Stimulated activated CD8-positive, alpha-beta memory T cell treated with anti-CD3 and anti-CD28 coated beads, Interleukin-4, amount 100 ng/mL, for 48 hours (primary cell): Measurements from ENCODE around the gene MYADML2.

Experiments used
- DNase-seq: peaks from one replicate; pipeline ENCODE4 v3.0.0-alpha.2; 2020

MYADML2 gene

DNA sequence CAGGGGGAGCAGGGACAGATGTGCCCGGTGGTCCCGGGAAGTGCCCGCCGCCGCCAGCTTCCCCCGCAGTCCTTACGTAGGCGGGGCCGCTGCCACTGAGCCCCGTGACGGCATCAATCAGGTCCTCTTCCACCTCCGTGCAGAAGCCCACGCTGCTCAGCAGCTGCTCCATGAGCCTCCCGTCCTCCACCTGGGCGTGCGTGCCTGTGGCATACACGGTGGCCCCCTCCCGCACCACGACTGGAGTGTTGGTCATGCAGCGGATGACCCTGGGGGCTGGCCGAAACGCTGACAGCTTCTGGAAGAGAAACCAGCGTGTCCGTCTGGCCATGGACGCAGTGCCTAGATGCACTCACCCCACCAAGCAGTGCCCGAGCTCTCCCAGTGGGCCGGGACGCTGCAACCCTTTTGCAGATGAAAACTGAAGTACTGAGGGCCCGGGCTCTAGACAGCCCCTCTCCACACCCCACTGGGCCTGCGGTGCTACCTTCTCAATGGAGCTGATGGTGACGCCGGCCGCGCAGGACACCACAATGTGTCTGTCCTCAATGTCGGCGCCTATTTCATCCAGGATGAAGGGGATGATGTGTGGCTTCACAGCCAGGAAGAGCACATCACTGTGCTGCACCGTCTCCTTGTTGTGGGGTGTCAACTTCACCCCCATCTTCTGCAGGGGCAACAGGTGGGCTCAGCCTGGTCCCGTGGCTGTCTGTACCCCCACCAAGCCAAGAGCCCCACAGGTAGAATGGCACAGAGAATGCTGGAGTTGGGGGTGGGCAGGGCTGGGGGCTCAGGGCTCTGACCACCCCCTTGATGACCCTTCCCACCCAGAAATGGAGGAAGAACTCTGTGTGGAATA, 12.0 kb downstream of the MYADML2 start:
- DNase-seq, result no peak

DNA sequence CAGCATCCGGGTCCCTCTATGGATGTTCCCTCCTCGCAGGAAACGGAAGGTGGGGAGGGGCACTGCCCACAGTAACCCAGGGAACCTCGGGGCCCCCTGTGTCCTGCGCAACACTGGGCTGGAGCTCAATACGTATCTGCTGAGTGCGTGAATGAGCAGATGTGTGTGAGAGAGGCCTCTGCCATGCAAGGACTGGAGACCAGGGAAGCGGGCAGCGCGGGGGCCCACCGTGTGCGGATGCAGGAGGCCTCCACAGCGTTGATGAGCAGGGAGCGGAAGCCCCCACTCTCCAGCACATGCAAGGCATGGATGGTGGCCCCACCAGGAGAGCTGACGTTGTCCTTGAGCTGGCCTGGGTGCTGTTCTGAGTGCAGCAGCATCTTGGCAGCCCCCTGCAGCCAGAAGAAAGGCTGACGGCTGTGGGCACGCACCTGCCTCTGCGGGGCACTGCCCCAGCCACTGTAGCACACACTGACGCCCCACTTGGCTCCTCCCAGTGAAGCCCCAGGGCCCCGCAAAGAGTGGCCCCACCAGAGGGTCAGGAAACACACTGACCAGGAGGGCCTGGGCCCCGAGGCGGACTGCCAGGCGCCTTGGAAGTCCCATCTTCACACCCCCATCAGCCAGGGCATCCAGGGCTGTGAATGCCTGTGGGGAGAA, 12.8 kb downstream of the MYADML2 start:
- DNase-seq, result no peak

DNA sequence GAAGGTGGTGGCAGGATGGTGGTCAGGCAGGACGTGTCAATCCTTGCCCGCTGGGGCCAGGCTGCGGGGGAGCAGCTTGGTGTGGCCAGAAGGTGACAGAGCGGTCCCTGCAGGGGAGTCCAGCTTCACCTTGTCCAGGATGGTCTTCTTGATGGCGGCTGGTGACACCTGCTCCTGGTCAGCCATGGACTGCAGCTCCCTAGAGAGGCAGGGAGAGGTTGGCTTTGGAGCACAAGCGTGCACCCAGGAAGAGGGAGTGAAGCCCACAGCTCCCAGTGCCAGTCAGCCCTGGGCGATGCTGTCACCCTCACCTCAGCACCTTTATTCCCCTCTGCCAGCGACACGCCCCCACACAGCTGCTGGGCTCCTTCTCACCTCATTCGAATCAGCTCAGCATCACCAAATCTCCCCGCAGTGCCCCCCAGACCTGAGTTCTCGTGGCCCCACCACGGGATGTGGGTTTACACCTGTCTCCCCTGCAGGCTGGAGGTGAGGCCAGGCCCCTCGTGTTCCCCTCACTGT, 13.8 kb downstream of the MYADML2 start:
- no peak for DNase-seq

DNA sequence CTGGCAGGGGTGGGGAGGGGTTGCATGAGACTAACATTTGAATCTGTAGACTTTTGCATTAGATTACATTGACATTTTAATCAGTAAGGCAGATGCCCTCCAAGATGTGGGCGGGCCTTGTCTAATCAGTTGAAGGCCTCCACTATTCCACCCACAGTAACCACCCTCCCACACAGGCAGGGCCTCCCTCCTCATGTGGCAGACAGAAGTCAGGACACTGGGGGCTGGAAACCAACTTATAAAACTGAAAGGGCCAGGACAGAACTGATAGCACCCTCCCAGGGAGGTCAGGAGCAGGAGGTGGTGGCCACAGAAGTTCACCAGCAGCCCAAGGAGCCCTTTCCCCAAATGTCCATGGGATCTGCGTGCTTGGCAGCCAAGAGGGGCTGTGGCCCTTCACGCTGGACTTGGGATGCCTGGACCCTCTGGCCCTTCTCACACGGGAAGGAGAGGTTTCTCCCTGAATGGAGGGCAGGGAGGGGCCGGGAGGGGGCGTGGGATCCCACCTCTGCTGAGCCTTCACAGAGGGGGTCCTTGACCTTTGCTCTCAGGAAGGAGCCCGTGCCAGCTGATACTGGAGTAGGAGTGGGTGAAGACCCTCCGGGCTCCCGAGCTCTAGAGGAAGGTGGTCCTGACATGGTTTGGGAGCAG, 14.6 kb downstream of the MYADML2 start:
- DNase-seq, result no peak

DNA sequence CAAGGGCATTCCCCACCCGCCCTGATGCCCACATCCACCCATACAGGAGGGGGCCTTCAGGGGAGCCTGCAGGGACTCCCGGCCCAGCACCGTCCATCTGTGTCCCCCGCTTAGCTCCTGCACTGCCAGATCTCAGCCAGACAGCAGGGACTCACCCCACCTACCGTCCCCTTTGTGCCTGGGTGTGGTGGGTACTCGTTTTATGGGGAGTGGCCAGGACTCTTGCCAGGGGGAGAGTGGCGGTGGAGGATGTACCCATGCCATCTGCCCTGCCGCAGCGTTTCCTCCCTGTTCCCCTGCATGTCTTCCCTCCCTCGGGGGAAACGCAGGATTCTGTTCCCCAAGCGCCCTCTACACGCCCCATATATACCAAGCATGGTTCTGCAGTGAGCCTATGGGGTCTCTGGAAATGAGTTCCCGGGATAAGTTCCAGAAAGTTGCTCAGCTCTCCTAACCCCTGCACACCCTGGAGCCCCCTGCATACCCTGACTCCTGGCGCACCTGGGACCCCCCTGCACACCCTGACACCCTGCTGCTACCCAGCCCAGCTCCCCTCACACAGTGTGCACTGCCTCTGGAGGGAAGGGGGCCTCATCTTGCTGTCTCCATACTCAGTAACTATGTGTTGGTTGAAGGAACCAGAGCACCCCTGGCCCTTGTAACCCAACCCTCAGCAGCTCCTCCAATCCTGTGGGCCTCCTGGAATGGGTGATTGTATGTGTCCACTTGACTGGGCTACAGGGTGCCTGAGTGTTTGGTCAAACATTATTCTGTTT, 15.3 kb downstream of the MYADML2 start:
- DNase-seq, result no peak

DNA sequence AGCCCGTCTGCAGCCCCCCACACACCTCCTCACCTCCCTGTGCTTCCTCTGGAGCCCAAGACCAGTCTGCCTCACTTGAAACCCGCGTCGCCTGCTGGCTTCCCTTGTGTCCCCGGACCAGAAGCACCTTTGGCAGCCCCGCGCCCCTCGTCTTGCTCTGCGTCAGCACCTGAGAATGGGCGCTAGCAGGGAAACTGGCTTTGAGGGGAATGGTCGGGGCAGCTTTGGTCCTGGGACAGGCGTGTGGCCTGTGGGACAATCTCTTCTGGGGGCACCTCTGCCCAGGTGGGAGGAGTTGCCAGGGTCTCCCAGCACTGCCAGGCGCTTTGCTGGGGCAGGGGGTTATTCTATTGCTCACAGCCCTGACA, 15.9 kb downstream of the MYADML2 start:
- DNase-seq, result no peak

DNA sequence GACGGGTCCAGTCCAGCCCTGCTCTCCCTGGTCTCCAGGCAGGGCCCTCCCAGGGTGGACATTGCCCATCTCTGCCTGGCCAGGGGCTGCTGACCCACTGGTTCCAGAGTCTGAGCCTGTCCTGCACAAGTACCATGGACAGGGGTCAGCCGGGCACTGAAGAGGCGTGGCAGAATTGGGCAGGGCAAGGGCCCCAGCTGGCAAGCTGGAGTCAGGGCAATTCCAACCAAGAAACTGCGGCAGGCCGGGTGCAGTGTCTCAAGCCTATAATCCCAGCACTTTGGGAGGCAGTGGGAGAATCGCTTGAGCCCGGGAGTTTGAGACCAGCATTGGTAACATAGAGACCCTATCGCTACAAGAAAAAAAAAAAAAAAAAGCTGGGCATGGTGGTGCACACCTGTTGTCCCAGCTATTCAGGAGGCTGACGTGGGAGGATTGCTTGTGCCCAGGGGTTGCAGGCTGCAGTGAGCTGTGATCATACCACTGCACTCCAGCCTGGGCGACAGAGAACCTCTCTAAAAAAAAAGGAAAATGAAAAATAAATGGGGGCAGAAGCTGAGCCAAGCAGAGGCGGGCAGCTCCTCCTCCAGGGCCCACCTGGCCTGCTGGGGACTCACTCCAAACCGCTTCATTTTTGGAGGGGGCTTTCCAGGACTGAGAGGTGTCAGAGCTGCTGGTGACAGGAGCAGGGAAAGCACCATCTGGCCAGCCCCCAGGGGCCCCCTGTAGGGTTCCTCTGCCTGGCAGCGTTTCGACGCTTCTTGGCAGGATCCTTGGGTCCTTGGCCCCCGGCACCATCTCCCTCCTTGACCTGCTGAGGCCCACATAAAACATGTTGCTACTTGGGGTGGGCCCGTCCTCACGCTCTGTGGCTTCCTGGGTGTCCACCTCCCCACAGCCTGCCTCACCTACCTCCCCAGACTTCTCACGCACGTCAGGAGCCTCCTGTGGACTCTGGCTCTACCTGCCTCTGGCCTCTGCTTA, 16.6 kb downstream of the MYADML2 start:
- no peak for DNase-seq

DNA sequence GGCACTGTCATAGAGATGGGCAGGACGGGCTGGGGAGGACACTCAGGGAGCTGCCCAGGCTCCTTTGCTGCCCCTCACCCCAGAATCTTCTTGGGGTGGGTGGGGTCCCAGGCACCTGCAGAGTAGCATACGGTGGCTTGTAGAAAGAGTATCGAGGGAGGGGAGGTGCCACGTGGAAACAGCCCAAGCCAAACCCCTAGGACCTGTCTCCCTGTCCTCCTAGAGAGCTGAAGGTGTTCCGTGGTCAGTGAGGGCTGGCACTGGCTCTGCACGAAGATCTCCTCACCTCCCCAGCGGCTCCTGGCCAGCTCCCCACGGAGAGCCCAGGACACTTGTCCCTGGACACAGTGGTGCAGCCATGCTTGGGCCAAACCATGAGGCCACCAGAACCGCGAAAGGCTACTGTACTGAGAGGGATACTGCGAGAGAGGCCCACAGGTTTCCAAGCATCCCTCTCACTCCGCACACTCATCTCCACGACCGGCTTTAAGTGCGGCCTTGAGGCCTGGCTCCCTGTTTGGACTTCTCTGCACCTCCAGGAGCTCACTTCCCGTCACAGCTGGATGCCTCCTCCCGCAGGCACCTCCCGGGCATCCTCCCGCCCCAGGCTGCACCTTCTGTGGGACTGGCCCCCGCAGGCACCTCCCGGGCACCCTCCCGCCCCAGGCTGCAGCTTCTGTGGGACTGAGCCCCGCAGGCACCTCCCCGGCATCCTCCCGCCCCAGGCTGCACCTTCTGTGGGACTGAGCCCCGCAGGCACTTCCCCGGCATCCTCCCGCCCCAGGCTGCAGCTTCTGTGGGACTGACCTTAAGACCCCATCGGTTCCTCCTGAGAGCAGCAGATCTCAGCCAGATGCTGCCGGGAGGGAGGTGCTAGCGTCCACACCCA, 17.5 kb downstream of the MYADML2 start:
- DNase-seq, result no peak

DNA sequence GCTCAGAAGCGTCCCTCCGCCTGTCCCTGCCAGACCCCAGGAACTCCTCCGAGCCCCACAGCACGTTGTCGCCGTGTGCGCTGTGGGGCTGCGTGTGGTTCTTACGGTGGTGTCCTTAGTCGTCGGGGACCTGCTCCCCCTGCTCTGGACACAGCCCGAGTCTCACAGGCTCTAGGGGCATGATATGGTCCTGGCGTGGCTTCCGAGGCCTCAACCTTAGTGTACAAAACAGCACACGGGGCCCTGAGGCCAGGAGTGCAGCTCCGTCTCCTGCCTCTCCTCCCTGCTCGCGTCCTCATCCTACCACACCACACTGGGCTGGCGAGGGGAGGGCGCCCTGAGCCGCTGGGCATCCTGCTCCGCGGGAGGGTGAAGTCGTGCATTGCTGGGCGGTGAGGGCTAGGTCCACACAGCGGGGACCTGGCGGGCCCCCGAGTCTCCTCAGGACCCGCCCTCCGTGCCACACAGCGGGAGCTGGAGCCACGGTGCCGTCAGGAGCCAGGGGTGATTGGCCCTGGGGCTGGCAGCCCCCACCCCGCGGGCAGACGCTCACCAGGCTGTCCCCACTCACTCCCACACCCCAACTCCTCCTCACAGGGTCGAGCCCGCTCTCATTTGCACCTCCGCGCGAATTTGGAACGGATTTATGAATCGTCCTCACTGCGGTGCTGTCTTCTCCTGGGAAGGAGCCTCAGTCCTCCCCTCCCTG, 18.3 kb downstream of the MYADML2 start:
- DNase-seq, result no peak

DNA sequence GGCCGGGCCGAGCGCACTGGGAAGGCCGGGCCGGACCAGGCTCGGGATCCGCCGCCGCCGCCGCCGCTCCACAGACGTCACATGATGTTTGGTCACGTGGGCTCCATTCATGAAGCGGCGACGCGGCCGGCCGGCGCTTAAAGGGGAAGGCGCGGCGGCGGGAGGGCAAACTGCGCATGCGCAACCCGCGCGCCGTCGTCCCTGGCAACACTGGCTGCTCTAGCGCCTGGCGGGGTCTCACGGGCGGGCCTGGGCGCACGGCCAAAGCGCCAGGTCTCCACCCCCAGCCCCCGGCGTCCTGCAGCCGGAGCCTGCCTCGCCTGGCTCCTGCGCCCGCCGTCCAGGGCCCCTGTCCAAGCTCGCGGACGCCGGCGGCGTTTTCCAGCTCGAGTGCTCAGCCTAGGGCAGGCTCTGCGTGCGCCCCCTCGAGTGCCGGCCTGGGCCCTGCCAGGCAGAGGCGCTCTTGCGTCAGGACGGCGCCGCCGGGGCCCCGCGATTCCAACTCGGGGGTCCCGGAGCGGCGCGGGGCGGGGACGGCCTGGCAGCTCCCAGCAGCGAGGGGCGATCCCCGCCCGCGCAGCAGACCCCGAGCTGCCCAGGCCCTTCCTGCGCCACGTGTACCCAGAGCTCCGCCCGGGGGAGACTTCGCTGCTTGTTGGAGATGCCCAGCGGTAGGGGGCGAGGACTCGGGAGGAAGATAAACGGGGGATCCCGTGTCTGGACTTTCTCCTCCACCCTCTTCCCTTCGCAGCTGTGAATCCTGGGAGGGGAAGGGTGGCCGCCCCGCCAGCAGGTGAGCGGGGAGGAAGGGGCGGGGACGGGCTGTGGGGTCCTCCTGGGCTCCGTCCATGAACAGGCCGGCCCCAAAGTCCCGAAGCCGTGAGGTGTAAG, 19.1 kb downstream of the MYADML2 start, which contains the start of gene MAFG:
Gene MAFG (minus strand): TSS at position 83 of the 891 bp plus-strand sequence. CDS start 4,550 bp downstream, outside the sequence.
- peak; percentile 92 for DNase-seq

DNA sequence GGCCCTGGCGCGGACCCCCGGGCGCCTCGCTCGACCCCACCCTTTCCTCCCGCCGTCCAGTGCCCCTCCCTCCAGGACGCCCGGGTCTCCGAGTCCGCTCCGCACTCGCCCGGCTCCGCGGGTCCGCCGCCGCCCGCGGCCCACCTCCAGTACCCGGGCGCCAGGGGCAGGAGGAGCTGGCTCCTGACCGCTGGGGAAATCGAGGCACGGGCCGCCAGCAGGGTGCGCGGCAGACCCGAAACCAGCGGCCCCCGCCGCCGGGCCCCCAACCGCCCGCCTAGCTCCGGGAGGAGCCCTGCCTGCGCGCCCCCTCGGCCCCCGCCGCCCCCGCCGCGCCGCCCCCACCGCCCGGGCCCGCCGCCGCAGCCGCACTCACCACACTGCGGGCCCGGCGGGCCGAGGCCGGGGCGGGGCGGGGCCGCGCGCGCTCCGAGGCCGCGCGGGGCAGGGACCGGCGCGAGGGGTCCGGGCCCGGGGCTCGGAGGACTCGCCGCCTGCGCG, 19.8 kb downstream of the MYADML2 start:
- no peak for DNase-seq

DNA sequence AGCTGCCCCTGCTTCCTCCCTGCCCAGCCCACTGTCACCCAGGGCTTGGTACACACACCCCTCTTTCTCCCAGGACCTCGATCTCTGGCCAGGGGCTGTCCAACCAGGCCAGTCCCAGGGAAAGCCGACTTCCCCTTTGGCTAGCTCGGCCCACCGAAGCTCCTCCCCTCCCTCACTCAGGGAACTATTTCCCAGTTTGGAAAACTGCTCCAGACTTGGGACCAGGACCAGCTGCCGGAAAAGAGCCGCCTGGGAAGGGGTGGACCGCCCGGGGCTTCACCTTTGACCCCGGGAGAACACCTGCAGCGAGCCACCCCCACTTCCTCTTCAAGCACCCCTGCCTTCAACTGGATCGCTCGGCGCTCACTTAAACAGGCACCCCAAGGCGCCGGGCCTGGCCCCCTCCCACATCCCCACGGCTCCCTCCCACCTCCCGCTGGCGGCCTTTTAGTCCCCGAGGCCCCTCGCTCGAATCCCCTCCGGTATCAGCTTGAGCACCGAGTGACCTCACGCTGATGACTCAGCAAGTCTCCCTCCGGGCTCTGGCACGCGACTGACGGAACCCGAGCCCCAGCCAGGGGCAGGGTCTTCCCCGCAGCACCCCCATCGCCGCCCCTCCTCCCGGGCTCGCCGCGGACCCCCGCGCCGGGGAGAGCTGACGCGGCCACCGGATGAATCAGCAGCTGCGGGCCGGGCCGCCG, 20.4 kb downstream of the MYADML2 start:
- peak; percentile 78 for DNase-seq

DNA sequence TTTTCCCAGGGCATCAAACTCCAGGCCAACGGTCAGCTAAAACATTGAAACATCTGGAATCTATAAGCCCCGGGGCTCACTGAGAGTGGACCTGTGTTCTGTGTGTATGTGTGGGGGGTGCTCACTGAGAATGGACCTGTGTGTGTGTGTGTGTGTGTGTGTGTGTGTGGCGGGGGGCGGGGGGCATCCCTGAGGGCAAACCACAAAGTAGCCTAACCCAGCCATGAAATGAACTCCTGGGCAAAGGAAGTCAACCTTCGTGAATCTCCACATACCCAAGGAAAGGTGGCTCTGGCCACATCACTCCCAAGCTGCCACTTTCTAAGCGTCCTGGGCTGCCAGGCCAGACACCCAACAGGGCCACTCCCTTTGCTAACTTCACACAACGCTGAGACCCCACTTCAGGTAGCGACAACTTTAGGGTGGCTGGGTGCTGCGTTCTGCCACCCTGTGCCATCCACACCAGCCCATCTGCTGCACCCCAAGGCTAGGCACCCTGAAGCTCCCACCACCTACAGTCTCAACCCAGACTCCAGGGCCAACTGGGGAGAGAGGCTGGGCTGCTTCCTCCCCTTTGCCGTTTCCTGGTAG, 21.1 kb downstream of the MYADML2 start:
- DNase-seq, result no peak

DNA sequence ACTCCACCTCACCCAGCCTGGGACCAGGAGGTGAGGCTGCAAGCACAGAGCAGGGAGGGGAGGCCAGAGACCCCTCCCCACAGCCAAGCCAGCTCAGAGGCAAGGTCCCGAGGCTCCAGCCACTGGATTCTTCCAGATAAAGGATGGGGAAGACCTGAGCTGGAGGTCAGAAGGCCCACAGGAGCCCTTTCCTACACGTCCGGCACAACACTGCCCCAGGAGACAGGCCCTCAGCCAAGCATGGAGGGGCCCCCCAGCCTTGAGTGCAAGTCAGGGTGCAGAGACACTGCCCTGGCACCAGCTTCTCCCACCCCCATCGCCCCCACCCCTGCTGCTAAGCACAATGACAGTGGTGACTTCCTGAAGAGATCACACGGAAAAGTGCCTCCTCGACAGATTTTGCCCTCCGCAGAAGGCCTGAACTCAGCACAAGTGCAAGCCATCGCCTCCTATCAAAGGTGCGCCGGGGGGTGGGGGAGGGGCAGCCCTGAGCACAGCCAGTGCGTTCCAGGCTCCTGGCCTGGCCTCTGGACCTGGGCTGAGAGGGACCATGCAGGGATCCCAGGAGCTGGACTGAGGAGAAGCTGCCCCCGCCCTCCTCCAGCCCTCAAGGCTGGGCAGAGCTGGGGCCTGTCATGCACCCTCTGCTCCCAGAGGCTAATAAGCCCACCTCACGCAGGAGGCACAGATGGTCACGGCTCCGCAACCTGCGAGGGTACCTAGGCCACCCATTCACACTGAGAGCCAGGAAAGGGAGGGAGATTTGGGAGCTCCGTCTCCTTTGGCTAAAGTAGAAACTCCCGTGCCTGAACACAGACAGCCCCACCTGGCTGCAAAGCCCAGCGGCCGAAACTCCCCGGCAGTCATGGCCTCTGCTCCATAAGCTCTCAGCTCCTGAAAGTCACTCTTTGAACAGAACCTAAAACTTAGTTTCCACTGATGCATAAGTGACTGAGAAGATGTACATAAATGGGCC, 22.2 kb downstream of the MYADML2 start:
- no peak for DNase-seq

DNA sequence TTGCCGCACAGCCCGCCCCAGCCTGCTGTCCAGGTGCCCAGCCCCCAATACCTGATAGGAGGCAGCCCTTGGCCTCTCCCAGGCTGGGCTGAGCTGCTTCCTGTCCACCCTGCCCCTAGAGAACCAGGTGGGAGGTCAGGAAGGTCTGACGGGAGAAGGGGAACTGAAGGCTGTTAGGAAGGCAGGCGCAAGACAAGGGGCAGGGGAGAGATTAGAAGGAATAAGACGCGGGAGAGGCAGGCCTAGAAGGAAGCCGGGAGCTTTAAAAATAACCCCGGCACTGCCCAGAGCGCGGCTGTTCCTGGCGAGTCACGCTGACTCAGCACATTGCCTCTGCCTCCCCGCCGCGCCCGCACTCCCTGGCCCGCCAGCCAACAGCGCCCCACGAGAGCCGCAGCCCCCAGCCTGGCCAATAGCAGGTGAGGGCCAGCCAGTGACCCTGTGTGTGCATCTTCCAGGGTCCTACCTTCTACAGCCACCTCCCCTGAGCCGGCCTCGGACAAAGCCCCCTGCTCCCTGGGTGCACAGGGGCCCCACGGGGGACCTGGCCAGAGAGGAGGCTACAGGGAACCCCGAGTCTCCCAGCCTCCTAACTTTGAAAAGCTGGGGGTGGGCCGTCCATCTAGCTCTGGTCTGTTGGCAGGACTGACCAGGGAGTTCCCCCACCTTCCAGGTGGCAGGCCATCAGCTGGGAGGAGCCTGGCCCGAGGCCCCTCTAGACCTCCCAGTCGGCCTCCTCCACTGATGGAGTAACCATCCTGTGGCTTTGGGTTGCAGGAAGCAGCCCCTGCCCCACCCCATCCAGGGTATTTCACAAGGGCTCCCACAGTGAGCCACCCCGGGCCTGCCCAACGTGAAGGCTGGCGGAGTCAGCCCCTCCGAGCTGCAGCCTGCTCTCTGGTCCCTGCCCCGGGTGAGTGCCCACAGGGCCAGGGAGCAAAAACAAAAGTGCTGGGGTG, 23.5 kb downstream of the MYADML2 start:
- DNase-seq, result no peak
